Effector memory CD4-positive, alpha-beta T cell (primary cell): ENCODE results near the gene KRT1.
A peak's percentile ranks its signal among the peaks of the same experiment; 100 is the strongest.
"Not testable (repeated sequence)": the region's sequence is repeated elsewhere in the genome, so short reads cannot be mapped to it uniquely, and the experiment has no call there.

Experiments used
- DNase-seq, 3 donors: peaks; one replicate each; pipeline ENCODE4 v3.0.0-alpha.2; 2020
- H3K27ac ChIP-seq: 2 replicates; pipeline ENCODE4 v1.7.0; 2013; ENCODE audit warnings: mild to moderate bottlenecking, low read length, moderate library complexity; ENCODE audit not compliant: insufficient read depth, poor library complexity, severe bottlenecking
- H3K27me3 ChIP-seq: replicated peaks from 2 replicates; pipeline ENCODE4 v1.7.0; 2013; ENCODE audit warnings: mild to moderate bottlenecking, low read length; ENCODE audit not compliant: insufficient read depth, control insufficient read depth, poor library complexity, severe bottlenecking
- H3K36me3 ChIP-seq: 2 replicates; pipeline ENCODE4 v1.7.0; 2013; ENCODE audit warnings: mild to moderate bottlenecking, low read length, moderate library complexity; ENCODE audit not compliant: control insufficient read depth, insufficient read depth
- H3K4me1 ChIP-seq: 2 replicates; pipeline ENCODE4 v1.7.0; 2013; ENCODE audit warnings: low read length, mild to moderate bottlenecking; ENCODE audit not compliant: control insufficient read depth, insufficient read depth, poor library complexity, severe bottlenecking
- H3K4me3 ChIP-seq: 2 replicates; pipeline ENCODE4 v1.7.0; 2013; ENCODE audit warnings: low read length, low read depth, mild to moderate bottlenecking; ENCODE audit not compliant: insufficient read depth, poor library complexity, severe bottlenecking
- H3K9me3 ChIP-seq: 2 replicates; pipeline ENCODE4 v1.7.0; 2013; ENCODE audit warnings: mild to moderate bottlenecking, low read length, moderate library complexity; ENCODE audit not compliant: control insufficient read depth

The KRT1 gene

GRCh38 chr12:52715416-52715815, 35.2 kb upstream of the KRT1 start:
- Histone ChIP-seq H3K4me1 (peaks cover 4% of the 10 kb centered on the region), H3K27me3 (peaks cover 15% of the 10 kb centered on the region), H3K9me3 (no peaks in the 10 kb centered on the region), H3K27ac (no peak overlapping the region), H3K4me3 (no peak overlapping the region), H3K36me3 (no peaks in the 10 kb centered on the region)
- DNase-seq: no peak

GRCh38 chr12:52714887-52715281, 34.7 kb upstream of the KRT1 start:
- peaks cover 4% of the 10 kb centered on the region for H3K4me1 ChIP-seq
- DNase-seq: no peak
- H3K4me3 ChIP-seq: no peak overlapping the region
- no peak overlapping the region for H3K27ac ChIP-seq
- peaks cover 15% of the 10 kb centered on the region for H3K27me3 ChIP-seq
- no peaks in the 10 kb centered on the region for H3K9me3 ChIP-seq
- no peaks in the 10 kb centered on the region for H3K36me3 ChIP-seq

- H3K4me3 ChIP-seq: peak overlapping the region; percentile 44
- no peak for DNase-seq
Observed at GRCh38 chr12:52713960-52714886, 34.0 kb upstream of the KRT1 start.

GRCh38 chr12:52712122-52712521, 31.9 kb upstream of the KRT1 start:
- DNase-seq, H3K27ac ChIP-seq, H3K4me3 ChIP-seq, H3K9me3 ChIP-seq, H3K36me3 ChIP-seq, H3K4me1 ChIP-seq: not testable (repeated sequence)
- peaks cover 15% of the 10 kb centered on the region for H3K27me3 ChIP-seq

More at GRCh38 chr12:52713960-52714886, 34.0 kb upstream of the KRT1 start:
- peaks cover 15% of the 10 kb centered on the region for H3K27me3 ChIP-seq
- H3K4me1 ChIP-seq: peaks cover 4% of the 10 kb centered on the region
- H3K27ac ChIP-seq: no peak overlapping the region
- no peaks in the 10 kb centered on the region for H3K9me3 ChIP-seq
- H3K36me3 ChIP-seq: no peaks in the 10 kb centered on the region

GRCh38 chr12:52710730-52711129, 30.5 kb upstream of the KRT1 start:
- Histone ChIP-seq H3K4me1 (peaks cover 4% of the 10 kb centered on the region), H3K36me3 (no peaks in the 10 kb centered on the region), H3K27me3 (peaks cover 15% of the 10 kb centered on the region), H3K4me3 (no peak overlapping the region), H3K27ac (no peak overlapping the region), H3K9me3 (no peaks in the 10 kb centered on the region)
- DNase-seq: no peak

GRCh38 chr12:52708010-52708409, 27.8 kb upstream of the KRT1 start:
- Histone ChIP-seq H3K36me3 (no peaks in the 10 kb centered on the region), H3K27me3 (peaks cover under 1% of the 10 kb centered on the region), H3K4me3 (no peak overlapping the region), H3K9me3 (no peaks in the 10 kb centered on the region), H3K27ac (no peak overlapping the region), H3K4me1 (no peaks in the 10 kb centered on the region)
- DNase-seq: no peak

- Histone ChIP-seq H3K27me3 (no peaks in the 10 kb centered on the region), H3K36me3 (no peaks in the 10 kb centered on the region)
Observed at GRCh38 chr12:52704464-52704863, 24.3 kb upstream of the KRT1 start.

GRCh38 chr12:52703878-52704277, 23.7 kb upstream of the KRT1 start:
- H3K4me3 ChIP-seq: no peak overlapping the region
- no peaks in the 10 kb centered on the region for H3K27me3 ChIP-seq
- no peak overlapping the region for H3K27ac ChIP-seq
- H3K9me3 ChIP-seq: no peaks in the 10 kb centered on the region
- no peak for DNase-seq
- H3K4me1 ChIP-seq: no peaks in the 10 kb centered on the region
- H3K36me3 ChIP-seq: no peaks in the 10 kb centered on the region

More at GRCh38 chr12:52704464-52704863, 24.3 kb upstream of the KRT1 start:
- H3K27ac ChIP-seq: no peak overlapping the region
- no peaks in the 10 kb centered on the region for H3K9me3 ChIP-seq
- no peaks in the 10 kb centered on the region for H3K4me1 ChIP-seq
- no peak overlapping the region for H3K4me3 ChIP-seq
- DNase-seq: no peak

- Histone ChIP-seq H3K4me3 (no peak within 1 kb of the TSS), H3K27ac (no peak within 1 kb of the TSS), H3K27me3 (no peaks in the 10 kb centered on the region), H3K4me1 (no peaks in the 10 kb centered on the region), H3K36me3 (no peaks in the 10 kb centered on the region), H3K9me3 (no peaks in the 10 kb centered on the region)
- no peak for DNase-seq
Observed at GRCh38 chr12:52703424-52703823, 23.2 kb upstream of the KRT1 start, which contains the start of gene KRT77. Gene KRT77, minus strand, starts transcription at chr12:52703524. Its CDS starts 90 bp downstream, at chr12:52703434.

GRCh38 chr12:52702338-52702737, 22.1 kb upstream of the KRT1 start:
- H3K9me3 ChIP-seq: no peaks in the 10 kb centered on the region
- H3K27me3 ChIP-seq: no peaks in the 10 kb centered on the region
- H3K36me3 ChIP-seq: no peaks in the 10 kb centered on the region
- H3K4me1 ChIP-seq: no peaks in the 10 kb centered on the region
- H3K27ac ChIP-seq: no peak overlapping the region
- no peak overlapping the region for H3K4me3 ChIP-seq
- no peak for DNase-seq
